Measurements from ENCODE around the gene ANAPC7. TPM values are rescaled to one million over a fixed set of nuclear protein-coding genes. Genes with fewer than 3 reads are reported as not detected.
"Not testable (repeated sequence)": the region's sequence is repeated elsewhere in the genome, so short reads cannot be mapped to it uniquely, and the experiment has no call there.

ANAPC7 gene, protein sequence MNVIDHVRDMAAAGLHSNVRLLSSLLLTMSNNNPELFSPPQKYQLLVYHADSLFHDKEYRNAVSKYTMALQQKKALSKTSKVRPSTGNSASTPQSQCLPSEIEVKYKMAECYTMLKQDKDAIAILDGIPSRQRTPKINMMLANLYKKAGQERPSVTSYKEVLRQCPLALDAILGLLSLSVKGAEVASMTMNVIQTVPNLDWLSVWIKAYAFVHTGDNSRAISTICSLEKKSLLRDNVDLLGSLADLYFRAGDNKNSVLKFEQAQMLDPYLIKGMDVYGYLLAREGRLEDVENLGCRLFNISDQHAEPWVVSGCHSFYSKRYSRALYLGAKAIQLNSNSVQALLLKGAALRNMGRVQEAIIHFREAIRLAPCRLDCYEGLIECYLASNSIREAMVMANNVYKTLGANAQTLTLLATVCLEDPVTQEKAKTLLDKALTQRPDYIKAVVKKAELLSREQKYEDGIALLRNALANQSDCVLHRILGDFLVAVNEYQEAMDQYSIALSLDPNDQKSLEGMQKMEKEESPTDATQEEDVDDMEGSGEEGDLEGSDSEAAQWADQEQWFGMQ
- 57.0 and 83.0 TPM in 2 replicates for total RNA-seq

DNA sequence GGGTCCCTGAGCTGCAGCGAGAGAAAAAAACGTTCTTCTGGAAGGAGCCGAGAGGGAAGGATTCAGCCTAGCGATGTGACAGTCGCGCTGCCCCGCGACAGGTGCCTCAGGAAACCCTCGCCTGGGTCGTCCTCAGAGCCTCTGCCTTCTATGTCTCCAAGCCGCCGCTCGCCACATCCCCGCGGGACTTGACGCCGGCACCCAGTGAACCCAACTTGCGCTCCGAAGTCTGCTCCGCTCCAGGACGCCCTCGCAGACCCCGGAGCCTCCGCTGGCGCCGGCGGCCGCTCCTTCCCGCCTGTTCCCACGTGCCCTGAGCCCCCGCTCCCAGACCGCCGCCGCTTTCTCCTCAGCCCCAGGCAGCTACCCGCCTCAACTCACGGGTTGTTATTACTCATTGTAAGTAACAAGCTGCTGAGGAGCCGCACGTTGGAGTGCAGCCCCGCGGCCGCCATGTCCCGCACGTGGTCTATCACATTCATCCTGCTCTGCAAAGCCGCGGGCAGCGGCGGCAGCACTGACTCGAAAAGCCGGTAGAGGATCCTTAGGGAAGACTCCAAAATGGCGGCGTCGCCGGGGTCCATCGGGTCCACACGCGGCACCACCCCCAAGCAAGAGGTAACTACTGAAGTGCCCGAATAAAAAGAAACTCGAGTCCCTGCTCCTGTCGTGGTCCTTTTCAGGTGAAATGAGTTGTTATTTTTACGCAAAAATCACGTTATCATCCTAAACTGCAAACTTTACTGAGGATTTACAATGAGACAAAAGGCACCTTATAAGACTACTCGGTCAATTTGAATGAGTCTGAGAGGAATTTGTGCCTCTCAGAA is at the start of gene ANAPC7:
ANAPC7 (minus strand) TSS at position 563 of the 830 bp plus-strand sequence; CDS start at position 482, 81 bp downstream.
- DNase-seq (ENCODE audit: low read depth) = peak; percentile 80

DNA sequence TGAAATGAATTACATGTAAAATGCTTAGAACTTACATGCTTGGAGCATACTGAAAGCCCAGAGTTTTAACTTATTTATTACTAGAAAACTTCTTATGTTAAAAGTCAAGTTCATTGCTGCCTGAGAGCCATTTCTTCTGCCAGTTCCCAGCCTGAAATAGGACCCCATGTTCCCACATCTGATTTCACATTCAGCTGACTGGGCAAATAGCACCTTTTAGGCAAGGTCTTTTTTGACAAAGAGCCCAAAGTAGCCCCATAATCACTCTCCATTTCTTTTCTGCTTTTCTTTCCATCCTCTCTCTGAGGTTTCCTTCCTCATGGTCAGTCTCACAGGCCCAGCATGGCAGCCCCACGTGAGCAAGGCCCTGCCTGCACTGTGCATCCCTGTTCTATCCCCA is 47.8 kb upstream of the ANAPC7 start:
- no peak for DNase-seq (ENCODE audit: low read depth)

DNA sequence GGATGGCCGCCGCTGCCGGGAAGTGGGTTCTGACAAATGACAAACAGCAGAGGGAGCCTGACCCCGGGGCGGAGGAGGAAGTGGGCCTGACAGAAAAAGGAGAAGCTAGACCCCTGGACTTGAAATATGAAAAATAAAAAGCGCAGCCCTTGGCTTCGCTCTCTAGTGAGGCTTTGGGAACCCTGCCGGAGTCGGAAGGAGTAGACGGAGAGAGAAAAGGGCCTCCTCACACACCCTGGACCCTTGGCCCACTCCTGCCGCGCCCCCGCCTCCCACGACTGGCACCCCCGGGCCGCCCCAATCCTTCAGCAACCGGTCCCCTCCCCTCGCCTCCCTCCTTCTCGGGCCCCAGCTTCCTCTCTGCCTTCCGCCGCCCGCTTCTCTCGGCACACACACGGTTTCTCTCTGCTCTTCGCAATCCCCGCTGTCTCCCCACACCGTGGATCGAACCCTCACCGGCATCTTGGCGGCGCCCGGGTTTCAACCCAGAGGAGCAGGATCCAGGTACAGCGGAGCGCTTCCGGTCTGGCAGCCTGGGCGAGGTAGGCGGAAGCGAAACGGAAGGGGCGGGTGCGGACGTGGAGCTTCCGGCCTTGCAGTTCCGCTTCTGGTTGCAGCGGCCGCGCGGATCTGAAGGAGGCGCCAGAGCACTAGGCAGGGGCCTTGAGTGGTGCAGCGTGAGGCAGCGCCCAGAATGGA is 46.4 kb upstream of the ANAPC7 start, which contains the start of gene ARPC3:
ARPC3 (minus strand) TSS at position 539 of the 699 bp plus-strand sequence; CDS start at position 462, 77 bp downstream.
- peak; percentile 86 for DNase-seq (ENCODE audit: low read depth)

DNA sequence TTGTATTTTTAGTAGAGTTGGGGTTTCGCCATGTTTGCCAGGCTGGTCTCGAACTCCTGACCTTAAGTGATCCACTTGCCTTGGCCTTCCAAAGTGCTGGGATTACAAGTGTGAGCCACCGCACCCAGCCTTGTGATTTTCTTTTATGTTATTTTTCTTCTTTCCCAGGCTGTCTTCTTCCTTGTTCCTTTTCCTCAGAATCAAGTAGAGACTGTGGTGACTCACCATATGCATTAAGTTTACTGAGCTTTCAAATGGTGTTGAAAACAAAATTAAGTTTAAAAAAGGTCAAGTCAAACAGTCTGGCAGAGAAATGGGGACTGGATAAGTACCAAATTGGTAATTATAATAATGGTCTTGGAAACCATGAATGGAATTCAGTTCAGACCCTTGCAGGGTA is 40.9 kb upstream of the ANAPC7 start:
- peak; percentile 51 for DNase-seq (ENCODE audit: low read depth)

DNA sequence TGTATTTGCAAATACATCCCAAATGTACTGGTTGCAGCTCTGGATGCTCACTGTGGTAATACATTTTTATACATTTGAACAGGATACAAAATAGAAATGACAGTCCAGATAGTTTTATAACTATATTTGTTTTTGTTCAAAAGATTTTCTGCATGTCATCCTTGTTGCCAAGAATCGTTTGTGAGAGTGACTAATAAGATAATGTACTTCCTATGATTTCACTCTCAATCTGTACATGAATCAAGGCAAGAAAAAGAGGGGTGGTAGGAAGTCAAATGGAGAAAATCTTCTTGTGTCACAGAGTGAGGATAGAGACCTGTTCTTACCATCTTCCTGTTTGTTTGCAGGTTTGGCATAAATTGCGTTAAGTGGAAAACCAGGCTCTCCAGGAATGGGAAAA is 32.7 kb upstream of the ANAPC7 start:
- no peak for DNase-seq (ENCODE audit: low read depth)

DNA sequence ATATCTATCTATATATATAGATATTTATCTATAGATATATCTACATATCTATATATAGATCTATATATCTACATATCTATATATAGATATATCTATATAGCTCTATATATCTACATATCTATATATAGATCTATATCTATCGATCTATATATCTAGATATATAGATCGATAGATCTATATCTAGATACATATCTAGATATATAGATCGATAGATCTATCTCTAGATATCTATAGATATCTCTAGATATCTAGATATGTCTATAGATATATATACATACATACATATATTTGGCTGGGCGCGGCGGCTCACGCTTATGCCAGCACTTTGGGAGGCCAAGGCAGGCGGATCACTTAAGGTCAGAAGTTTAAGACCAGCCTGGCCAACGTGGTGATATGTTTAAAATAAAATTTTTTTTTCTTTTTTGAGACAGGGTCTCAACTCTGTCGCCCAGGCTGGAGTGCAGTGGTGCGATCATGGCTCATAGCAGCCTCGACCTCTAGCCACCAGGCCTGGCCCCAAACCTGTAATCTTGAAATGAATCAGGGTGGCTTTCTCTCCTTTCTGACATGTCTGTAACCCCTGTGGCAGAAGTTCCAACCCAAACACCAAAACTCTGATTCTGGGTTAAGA is 28.6 kb upstream of the ANAPC7 start:
- no peak for DNase-seq (ENCODE audit: low read depth)

DNA sequence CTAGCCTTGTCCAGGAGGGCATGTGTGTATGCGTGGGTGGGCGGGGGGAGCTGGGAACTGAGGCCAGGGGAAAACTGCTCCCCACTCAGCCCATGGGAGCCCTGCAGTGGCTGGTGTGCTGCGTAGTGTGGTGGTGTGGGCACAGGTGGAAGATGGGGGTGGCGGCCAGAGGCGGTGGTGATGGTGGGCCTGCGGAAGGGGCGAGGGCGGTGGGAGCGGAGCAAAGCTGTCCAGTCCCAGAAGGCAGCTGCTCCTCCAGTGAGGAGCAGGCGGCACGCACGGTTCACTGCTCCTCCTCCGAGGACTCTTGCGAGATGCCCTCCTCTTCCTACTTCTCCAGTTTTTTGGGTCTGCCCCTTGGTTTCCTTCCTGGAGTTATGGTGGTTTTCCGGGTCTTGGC is 26.2 kb upstream of the ANAPC7 start:
- not testable (repeated sequence) for DNase-seq (ENCODE audit: low read depth)

DNA sequence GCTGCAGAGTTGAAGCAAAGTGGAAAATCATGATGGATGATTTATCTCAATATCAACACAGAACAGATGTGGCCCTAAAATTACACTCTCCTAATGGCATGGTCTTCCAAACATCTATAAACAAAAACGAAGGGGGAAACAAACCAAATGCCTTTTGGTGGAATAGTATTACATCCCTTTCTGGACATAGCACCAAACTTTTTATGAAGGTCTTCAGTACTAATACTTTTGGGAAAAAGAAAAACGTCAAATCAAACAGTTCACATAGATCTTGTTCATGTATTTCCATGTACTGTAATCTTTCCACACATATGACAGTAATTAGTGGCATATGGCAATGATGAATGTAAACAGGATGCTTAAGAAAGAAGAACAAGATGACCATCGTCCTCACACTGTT is 22.9 kb upstream of the ANAPC7 start:
- no peak for DNase-seq (ENCODE audit: low read depth)

DNA sequence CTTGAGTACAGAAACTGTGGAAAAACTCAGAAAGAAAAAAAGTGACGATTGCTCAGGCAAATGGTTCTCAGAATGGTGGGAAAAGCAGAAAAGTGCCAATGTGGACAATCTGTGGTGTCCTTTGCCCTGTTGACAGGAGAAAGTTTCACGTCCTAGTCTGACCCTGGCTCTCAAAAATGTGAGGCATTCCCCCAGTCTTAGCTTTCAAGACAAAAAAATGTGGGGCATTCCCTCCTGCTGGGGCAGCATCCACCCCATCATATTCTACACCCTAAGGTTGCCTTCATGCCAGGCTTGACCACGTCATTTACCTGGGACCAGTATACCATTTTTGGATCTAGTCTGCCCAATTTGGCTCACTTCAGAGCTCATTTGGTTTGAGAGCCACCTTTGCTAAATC is 20.7 kb upstream of the ANAPC7 start:
- peak; percentile 6 for DNase-seq (ENCODE audit: low read depth)

DNA sequence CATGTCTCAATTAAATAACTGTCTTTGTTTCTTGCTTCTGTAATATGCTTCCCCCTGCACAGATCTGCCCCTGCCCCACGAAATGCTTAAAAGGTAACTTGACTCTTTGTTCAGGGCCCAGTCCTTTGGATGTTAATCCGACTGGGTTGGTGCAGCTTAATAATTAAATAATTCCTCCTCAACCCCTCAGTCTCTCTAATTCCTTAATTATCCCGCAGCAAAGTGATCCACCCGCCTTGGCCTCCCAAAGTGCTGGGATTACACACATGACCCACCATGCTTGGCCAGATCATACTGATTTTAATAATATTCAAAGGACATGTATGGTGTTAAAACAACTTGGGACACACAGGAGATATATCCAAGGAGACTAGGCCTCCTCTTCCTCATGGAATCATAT is 18.2 kb upstream of the ANAPC7 start:
- no peak for DNase-seq (ENCODE audit: low read depth)

DNA sequence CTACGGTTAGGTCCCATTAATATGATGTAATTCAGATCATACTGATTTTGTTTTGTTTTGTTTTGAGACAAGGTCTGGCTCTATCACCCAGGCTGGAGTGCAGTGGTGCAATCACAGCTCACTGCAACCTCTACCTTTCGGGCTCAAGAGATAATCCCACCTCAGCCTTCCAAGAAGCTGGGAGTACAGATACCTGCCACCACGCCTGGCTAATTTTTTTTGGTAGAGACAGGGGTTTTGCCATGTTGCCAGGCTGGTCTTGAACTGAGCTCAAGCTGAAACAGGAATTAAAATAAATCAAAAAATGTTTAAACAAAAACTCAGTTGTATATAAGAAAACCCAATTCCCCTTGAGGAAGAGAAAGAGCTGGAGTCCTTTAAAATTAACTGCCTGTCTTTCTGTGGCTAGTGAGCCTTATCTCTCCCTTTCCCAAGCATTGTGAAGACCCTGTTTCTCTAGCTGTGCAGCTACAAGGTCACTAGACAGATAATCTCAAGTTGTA is 17.7 kb upstream of the ANAPC7 start:
- DNase-seq (ENCODE audit: low read depth) = no peak

DNA sequence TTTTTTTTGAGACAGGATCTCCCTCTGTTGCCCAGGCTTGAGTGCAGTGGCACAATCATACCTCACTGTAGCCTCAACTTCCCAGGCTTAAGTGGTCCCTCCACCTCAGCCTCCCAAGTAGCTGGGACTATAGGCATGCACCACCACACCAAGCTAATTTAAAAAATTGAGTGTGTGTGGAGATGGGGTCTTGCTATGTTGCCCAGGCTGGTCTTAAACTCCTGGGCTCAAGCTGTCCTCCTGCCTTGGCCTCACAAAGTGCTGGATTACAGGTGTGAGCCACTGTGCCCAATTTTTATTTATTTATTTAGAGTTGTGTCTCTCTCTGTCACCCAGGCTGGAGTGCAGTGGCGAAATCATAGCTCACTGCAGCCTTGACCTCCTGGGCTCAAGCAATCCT is 17.1 kb upstream of the ANAPC7 start:
- not testable (repeated sequence) for DNase-seq (ENCODE audit: low read depth)

DNA sequence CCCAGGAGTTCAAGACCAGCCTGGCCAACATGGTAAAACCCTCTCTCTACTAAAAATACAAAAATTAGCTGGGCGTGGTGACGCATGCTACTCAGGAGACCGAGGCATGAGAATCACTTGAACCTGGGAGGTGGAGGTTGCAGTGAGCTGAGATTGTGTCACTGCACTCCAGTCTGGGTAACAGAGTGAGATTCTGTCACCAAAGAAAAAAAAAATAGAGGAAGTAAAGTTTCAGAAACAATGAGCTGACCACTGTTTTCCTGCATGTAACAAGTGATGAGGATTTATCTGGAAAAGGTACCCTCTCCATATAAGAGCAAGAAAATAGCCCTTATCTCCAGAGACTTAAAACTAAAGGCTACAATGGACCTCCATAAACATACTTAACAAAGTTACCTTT is 13.6 kb upstream of the ANAPC7 start:
- not testable (repeated sequence) for DNase-seq (ENCODE audit: low read depth)

DNA sequence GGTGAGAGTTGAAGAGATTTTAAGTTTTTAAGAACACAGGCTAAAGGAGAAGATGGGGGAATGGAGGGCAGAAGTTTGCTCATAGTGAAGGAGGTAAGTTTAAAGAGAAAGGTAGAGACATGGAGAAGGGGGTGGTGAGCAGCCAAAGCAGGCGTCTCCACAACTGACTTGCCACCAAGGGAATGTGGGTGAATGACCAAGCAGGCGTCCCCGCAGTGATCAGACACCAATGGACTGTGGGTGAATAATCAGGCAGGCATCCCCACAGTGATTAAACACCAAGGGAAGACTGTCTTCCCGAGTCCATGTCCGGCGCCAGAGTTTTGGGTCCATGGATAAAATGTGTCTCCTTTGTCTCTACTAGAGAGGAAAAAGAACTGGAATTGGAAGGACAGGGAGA is 6.6 kb upstream of the ANAPC7 start:
- DNase-seq (ENCODE audit: low read depth) = not testable (repeated sequence)

DNA sequence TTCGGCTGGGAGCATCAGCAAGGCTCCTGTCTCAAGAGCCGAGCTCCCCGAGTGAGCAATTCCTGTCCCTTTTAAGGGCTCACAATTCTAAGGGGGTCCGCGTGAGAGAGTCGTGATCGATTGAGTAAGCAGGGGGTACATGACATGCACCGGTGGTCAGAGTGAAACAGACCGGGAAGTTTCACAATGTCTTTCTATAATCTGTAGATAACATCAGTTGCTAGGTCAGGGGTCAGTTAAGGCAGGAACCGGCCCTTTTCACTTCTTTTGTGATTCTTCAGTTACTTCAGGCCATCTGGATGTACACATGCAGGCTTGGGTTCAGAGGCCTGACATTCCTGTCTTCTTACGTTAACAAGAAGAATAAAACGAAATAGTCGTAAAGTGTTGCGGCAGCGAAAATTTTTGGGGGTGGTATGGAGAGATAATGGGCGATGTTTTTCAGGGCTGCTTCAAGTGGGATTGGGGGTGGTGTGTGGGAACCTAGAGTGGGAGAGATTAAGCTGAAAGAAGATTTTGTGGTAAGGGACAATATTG is 1.7 kb upstream of the ANAPC7 start:
- DNase-seq (ENCODE audit: low read depth) = not testable (repeated sequence)

DNA sequence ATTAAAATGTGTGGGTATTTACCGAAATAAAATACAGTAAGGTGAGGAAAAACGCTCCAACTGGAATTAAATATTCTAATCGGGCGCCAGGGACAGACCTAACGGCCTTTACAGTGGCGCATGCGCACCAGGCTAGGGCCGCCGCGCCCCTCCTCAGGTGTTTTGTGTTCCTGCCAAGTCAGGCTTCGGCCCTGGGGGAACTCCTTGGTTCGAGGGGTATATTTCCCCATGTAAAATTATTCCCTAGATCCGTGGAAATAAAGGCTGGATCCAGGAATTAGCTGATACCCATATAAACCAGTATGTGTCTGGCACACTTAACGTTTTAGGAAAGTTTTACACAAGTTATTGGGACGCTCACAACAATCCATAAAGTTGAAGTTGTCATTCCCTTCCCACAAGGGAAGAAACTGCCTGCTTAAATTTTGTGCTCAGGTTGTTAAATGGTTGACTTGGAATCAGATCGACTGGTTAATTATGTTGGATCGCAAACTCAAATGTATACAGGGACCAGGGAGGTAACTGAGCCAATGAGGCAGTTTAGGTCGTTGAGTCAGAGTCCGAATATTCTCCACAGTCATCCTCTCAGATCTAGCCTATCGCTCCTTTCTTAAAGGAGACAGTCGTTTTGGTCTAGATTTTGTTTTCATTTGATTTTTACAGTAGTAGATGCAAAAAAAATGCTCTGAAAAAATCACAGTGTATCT is 621 bp upstream of the ANAPC7 start:
- DNase-seq (ENCODE audit: low read depth) = peak; percentile 45

DNA sequence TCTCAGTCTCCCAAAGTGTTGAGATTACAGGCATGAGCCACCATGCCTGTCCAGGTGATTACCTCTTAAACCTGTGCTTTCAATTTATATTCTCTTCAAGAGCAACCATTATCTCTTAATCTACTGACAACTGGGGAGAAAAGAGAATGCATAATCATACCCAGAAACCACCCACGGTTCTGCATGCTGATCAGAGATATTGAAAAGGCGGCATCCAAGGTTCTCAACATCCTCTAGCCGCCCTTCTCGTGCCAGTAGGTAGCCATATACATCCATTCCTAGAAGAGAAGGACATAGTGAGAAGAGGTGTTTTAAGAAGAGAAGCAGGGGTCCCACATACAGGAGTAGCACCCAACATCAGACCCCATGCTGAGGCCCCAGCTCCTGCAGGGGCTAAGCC is 20.8 kb downstream of the ANAPC7 start:
- no peak for DNase-seq (ENCODE audit: low read depth)

DNA sequence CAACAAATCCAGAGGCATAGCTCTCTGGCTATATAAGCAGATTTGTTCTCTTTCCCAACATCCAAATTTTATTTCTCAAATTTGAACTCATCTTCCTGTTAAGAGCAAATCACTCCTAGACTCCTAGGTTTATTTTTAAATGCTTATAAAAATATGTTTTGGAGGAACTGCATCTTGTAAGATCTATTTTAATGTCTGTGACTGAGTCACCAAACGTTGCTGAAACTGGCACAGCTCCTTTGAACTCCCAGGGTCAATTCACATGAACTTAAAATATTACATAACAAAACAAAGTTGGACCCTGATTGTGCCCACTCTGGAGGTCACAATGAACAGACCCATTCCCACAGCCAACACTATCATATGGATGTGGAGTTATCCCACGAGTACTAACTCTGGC is 23.9 kb downstream of the ANAPC7 start:
- no peak for DNase-seq (ENCODE audit: low read depth)

DNA sequence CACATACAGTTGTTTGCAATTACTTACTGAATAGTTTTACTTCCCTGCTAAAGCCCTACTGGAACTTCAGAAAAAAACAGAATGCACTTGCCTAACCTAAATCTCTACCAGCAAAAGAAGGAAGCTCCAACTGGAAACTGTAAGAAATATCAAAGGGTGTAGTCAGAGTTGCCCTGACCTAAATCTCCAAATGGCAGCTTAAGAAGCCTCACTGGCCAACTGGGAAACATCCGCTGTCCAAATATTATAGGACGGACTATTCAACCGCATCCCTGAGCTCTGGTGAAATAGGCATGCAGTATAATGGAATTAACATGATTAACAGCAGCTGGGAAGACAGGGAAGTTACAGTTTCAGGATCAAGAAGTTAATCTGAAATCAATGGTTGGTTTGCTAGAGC is 24.3 kb downstream of the ANAPC7 start:
- no peak for DNase-seq (ENCODE audit: low read depth)

DNA sequence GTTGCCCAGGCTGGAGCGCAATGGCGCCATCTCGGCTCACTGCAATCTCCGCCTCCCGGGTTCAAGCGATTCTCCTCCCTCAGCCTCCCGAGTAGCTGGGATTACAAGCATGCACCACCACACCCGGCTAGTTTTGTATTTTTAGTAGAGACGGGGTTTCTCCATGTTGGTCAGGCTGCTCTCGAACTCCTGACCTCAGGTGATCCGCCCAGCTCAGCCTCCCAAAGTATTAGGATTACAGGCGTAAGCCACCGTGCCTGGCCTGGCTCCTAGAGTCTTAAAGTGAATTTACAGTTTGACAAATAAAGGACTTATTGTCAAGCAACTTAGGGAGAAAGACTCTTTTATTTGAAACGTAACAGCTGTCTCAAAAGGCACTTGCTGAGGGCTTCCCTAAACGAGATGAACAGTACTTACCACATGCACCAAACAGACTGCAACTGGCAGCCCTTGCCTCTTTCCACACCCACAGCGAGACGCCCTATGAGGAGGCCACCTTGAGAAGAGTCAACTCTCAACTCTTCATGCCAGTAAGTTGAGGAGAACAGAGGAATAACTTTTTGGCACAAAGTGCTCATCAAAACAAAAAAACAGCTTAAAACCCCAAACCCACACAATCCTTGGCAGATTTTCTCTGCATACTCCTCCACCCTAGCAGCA is 25.2 kb downstream of the ANAPC7 start:
- not testable (repeated sequence) for DNase-seq (ENCODE audit: low read depth)
